ENCODE results near the gene SLC5A6. TPM values are rescaled to one million over a fixed set of nuclear protein-coding genes. Genes with fewer than 3 reads are reported as not detected.

The SLC5A6 gene
- total and polyA plus RNA-seq, 12 donors: 5.3 to 20.5 (median 9.1) TPM

DNA sequence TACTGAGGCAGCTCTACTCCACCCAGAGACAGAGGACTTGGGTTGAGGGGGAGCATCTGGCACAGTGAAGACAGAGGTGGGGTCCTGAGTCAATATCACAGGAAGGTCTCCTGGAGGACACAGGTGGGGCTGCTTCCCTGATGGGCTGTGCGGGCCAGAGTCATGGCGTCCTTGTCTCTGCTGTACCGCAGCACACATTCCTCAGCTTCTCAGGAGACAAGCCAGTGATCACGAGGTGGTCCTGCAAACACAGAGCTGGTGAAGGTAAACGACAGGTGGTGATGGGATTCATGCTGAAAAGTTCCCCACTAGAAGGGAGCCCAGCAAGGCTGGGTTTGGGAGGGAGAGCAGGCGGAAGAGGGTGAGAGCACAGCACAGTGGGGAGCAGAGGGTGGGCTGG lies 53.6 kb downstream of the SLC5A6 start:
- no peaks in the 10 kb centered on the region for H3K36me3 ChIP-seq
- H3K9me3 ChIP-seq: no peaks in the 10 kb centered on the region
- H3K27me3 ChIP-seq: peaks cover 0 to 8% (median 0%) of the 10 kb centered on the region in 7 donors
- H3K27ac ChIP-seq: no peak overlapping the region
- ATAC-seq: no peak
- H3K4me3 ChIP-seq: no peak overlapping the region
- intact Hi-C loops (cut with DNase I): no loop called here
- no peaks in the 10 kb centered on the region for H3K4me1 ChIP-seq
- TF ChIP-seq, protein P1, sequence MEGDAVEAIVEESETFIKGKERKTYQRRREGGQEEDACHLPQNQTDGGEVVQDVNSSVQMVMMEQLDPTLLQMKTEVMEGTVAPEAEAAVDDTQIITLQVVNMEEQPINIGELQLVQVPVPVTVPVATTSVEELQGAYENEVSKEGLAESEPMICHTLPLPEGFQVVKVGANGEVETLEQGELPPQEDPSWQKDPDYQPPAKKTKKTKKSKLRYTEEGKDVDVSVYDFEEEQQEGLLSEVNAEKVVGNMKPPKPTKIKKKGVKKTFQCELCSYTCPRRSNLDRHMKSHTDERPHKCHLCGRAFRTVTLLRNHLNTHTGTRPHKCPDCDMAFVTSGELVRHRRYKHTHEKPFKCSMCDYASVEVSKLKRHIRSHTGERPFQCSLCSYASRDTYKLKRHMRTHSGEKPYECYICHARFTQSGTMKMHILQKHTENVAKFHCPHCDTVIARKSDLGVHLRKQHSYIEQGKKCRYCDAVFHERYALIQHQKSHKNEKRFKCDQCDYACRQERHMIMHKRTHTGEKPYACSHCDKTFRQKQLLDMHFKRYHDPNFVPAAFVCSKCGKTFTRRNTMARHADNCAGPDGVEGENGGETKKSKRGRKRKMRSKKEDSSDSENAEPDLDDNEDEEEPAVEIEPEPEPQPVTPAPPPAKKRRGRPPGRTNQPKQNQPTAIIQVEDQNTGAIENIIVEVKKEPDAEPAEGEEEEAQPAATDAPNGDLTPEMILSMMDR (IDR thresholded peaks at IDR 0.05): no peak
- no peak for DNase-seq
- 62% methylated on average over 6 of the region's 6 CpGs for WGBS, 2 donors

DNA sequence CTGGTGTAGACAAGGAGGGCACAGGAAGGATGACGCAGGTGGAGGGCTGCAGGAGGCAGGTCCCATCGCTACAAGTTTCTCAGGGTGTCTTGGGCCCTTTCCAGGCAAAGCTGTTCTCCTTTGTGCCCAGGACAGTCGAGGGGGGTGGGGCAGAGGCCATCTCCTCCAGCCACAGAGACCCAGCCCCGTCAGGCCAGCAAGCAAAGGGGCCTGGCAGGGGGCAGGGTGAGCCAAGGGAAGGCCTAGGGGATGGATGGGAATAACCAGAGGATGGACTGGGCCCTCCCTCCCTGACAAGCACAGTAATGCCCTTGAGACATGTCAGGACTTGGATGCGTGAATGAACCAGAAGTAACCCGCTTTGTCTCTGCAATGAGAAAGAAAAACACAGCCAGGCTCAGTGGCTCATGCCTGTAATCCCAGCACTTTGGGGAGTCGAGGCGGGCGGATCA lies 57.0 kb downstream of the SLC5A6 start:
- WGBS, 2 donors: 76 to 77% methylated on average over 9 of the region's 9 CpGs
- Histone ChIP-seq H3K27me3 (peaks cover 0 to 14% (median 0%) of the 10 kb centered on the region in 7 donors), H3K4me3 (no peak overlapping the region), H3K9me3 (no peaks in the 10 kb centered on the region), H3K36me3 (no peaks in the 10 kb centered on the region), H3K27ac (no peak overlapping the region), H3K4me1 (no peaks in the 10 kb centered on the region)
- intact Hi-C loops (cut with DNase I): no loop called here
- TF ChIP-seq, protein P1 (IDR thresholded peaks at IDR 0.05): no peak
- no peak for DNase-seq
- no peak for ATAC-seq

DNA sequence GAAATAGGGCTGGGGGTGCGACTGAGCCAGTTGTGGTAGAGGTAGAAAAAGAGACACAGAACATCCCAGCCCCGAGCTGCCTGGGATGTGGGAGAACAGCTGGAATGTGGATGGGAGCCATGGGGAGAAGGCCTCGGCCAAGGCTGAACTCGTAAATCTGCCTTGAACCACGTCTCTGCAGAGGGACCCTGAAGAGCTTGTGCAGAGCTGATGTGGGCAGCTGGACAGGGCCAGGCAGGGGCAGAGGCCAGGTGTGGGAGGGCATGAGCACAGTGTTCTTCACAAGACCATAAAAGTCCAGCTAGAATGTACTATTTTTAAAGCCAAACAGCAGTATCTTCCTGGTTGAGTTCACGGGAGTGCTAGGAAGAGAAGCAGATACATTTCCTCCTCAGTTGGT lies 57.6 kb downstream of the SLC5A6 start:
- DNase-seq: no peak

DNA sequence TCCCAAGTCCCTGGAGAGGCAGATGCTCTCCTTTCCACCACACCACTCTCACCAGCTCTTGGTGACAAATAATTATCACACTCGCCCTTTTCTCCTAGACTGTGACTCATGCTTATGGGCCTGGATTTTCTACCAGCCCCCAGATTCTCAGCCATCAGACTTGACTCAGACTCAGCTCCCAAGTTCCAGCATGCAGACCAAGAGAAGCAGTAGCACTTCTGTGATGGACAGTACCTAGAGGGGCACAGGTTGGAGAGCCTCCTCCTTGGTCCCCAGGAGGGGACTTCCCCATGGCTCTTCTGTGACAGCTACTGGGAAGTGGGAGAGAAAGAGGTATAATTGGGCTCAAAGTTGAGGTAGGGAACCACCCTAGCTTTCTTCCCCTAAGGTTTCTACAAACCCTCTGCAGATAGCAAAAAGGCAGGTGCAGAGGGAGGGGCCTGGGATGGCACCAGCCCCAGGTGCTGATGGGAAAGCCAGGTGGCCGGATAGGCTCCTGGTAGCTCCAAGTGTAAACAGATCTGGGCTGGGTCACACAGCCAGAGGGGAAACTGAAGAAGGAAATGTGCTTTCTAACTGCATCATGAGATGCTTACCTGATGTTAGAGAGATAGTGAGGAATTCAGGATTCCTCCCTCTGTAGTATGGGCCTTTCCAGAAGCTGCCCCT lies 59.1 kb downstream of the SLC5A6 start:
- TF ChIP-seq, protein P1 (IDR thresholded peaks at IDR 0.05): no peak
- WGBS, 2 donors: 81 to 86% methylated on average over 2 of the region's 2 CpGs
- no peak for DNase-seq
- no peak for ATAC-seq
- H3K4me1 ChIP-seq: no peaks in the 10 kb centered on the region
- H3K27ac ChIP-seq: no peak overlapping the region
- no peak overlapping the region for H3K4me3 ChIP-seq
- H3K27me3 ChIP-seq: peaks cover 0 to 12% (median 0%) of the 10 kb centered on the region in 7 donors
- intact Hi-C loops (cut with DNase I): loop anchor here in 1 of 10 donors (5.0 kb wide), 1 partner anchor 46 kb away; no protein-coding TSS in a partner anchor
- H3K36me3 ChIP-seq: no peaks in the 10 kb centered on the region
- H3K9me3 ChIP-seq: no peaks in the 10 kb centered on the region

More for the DNA sequence above, 57.6 kb downstream of the SLC5A6 start:
- WGBS, 2 donors: 71 to 87% methylated on average over 6 of the region's 6 CpGs
- H3K36me3 ChIP-seq: no peaks in the 10 kb centered on the region
- H3K4me1 ChIP-seq: no peaks in the 10 kb centered on the region
- no peaks in the 10 kb centered on the region for H3K9me3 ChIP-seq
- peaks cover 0 to 17% (median 0%) of the 10 kb centered on the region in 7 donors for H3K27me3 ChIP-seq
- no peak for ATAC-seq
- intact Hi-C loops (cut with DNase I): loop anchor here in 1 of 10 donors (5.0 kb wide), 1 partner anchor 47 kb away; no protein-coding TSS in a partner anchor
- no peak overlapping the region for H3K27ac ChIP-seq
- TF ChIP-seq, protein P1 (IDR thresholded peaks at IDR 0.05): no peak
- no peak overlapping the region for H3K4me3 ChIP-seq

Data from heart right ventricle (tissue), 16 donors.